Panc1 (cell line): Measurements from ENCODE around the gene NDUFA12. TPM values are rescaled to one million over a fixed set of nuclear protein-coding genes. Genes with fewer than 3 reads are reported as not detected.

Source experiments
- ATAC-seq: fragments of 200-7000 bp; cut with Tn5 transposase; 2 replicates; pipeline ENCODE4 v1.9.1; 2020; ENCODE audit warnings: mild to moderate bottlenecking, moderate library complexity
- BruUV-seq: library from RNA; stranded (reverse); fragments of 400-500 nt; replicated peaks from 2 replicates; lab custom pipeline; 2021; lab: Mats Ljungman, UMichigan
- CTCF ChIA-PET: fragments of 300-600 bp; sonication (Branson Sonifier 250); formaldehyde crosslinking; loops from one replicate; lab custom pipeline; 2022; ENCODE audit warnings: antibody characterized with exemption; lab: Charles Lee
- POLR2A ChIA-PET: fragments of 300-600 bp; sonication (Branson Sonifier 250); formaldehyde crosslinking; loops from one replicate; lab custom pipeline; 2022; ENCODE audit warnings: antibody characterized with exemption; lab: Charles Lee
- DNase-seq: peaks from one replicate; pipeline ENCODE4 v3.0.0-alpha.2; 2010; ENCODE audit warnings: low read depth, low spot score
- H3K27ac ChIP-seq: 2 replicates; pipeline ENCODE4 v1.5.1; 2011; ENCODE audit warnings: mild to moderate bottlenecking, low read length, inconsistent platforms
- H3K27me3 ChIP-seq: fragments of 200-500 bp; sonication (Bioruptor generic); 2 replicates; pipeline ENCODE4 v1.6.0; 2014; ENCODE audit warnings: low read length, inconsistent platforms; ENCODE audit not compliant: control insufficient read depth, insufficient read depth
- H3K36me3 ChIP-seq: fragments of 200-500 bp; sonication (Bioruptor generic); 2 replicates; pipeline ENCODE4 v1.5.1; 2014; ENCODE audit warnings: inconsistent platforms, mild to moderate bottlenecking, low read length, moderate library complexity; ENCODE audit not compliant: control insufficient read depth, insufficient read depth
- H3K4me1 ChIP-seq: 2 replicates; pipeline ENCODE4 v1.5.1; 2011; ENCODE audit warnings: inconsistent platforms, mild to moderate bottlenecking, low read length, moderate library complexity; ENCODE audit not compliant: control insufficient read depth, insufficient read depth
- H3K4me3 ChIP-seq, 2 experiments: 2 replicates each; pipeline ENCODE4 v1.5.1; 2011 to 2012; ENCODE audit warnings: low read depth in 2 of 2, low read length in 2 of 2, mild to moderate bottlenecking in 2 of 2, inconsistent platforms in 1 of 2, moderate library complexity in 1 of 2
- H3K9me3 ChIP-seq: fragments of 200-500 bp; sonication (Bioruptor generic); 2 replicates; pipeline ENCODE4 v1.5.1; 2014; ENCODE audit warnings: low read depth, mild to moderate bottlenecking, inconsistent platforms, low read length, moderate library complexity; ENCODE audit not compliant: control insufficient read depth, insufficient read depth
- POLR2AphosphoS5 ChIP-seq: IDR thresholded peaks from 2 replicates; pipeline ENCODE4 v1.6.1; 2012; ENCODE audit warnings: mild to moderate bottlenecking, low read depth, low read length, moderate library complexity
- SIN3A ChIP-seq: IDR thresholded peaks from 2 replicates; pipeline ENCODE4 v1.6.1; 2012; ENCODE audit warnings: low read depth, mild to moderate bottlenecking, low read length, moderate library complexity, borderline replicate concordance; ENCODE audit not compliant: insufficient read depth
- TCF7L2 ChIP-seq: IDR thresholded peaks from 2 replicates; pipeline ENCODE4 v1.6.1; 2011; ENCODE audit warnings: mild to moderate bottlenecking, low read depth, low read length, inconsistent platforms
- in situ Hi-C: cut with HindIII; loops from 2 replicates; pipeline ENCODE4 v1.10.0; 2016; ENCODE audit warnings: low sequenced_read_pairs, low pct_unique_long_range_greater_than_20kb
- intact Hi-C: fragments of 100-400 bp; cut with micrococcal nuclease; formaldehyde crosslinking; loops from one replicate; pipeline ENCODE4 v1.10.0; 2022; ENCODE audit not compliant: unreplicated experiment
- total RNA-seq: library from RNA; stranded (reverse); gene quantifications from one replicate; pipeline ENCODE4 v1.2.1, GENCODE V29; 2021; ENCODE audit not compliant: unreplicated experiment
- TF ChIP-seq, protein P1 (sequence below), 2 experiments: IDR thresholded peaks; 2 replicates each; pipeline ENCODE4 v1.6.1; 2011 to 2012; ENCODE audit warnings: low read depth in 2 of 2, control low read depth in 1 of 2, low read length in 1 of 2, mild to moderate bottlenecking in 1 of 2, moderate library complexity in 1 of 2; ENCODE audit not compliant: insufficient read depth in 1 of 2
- TF ChIP-seq, protein P2 (sequence below): fragments of 450-650 bp; IDR thresholded peaks from 2 replicates; pipeline ENCODE4 v1.5.1; 2017; ENCODE audit warnings: mild to moderate bottlenecking

NDUFA12 gene
- total RNA-seq, 1 experiment from 2014 or later = 108 TPM

DNA sequence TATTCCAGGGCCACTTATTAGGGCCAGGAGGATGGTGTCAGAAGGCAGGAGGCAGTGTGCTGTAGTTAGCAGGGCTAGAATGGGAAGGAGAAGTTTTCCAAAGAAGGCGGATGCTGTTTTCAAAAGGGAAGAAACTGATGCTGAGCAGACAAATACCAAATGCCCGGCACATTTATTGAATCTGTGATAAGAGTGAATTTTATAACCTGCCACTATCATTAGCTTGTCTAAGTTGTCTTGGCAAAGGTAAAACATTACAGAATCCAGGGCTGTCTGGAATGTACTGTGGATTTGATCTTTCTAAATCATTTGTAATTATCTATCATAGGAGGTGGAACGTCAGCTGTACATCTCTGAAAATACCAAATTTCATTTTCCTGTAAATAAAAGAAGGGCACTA lies 40.8 kb downstream of the NDUFA12 start:
- POLR2A ChIA-PET = interaction anchor here (0.6 kb wide), 1 partner anchor 170 kb away, joined by 4 read pairs; no protein-coding TSS in a partner anchor
- ATAC-seq = no peak

DNA sequence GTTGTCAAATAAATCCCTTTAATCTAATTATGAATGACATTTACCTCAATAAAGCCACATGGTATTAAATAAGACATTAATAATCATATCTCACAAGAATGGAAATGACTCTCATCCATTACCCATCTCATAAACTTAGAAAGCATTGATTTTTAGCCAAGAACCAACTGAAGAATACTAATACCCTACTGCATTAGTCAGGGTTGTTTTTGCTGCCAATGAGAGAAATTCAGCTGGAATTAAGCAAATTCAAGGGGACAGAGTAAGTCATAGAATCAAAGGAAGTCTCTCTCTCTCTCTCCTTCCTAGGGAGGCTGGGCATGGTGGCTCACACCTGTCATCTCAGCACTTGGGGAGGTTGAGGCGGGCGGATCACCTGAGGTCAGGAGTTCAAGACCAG lies 41.6 kb downstream of the NDUFA12 start:
- no peaks in the 10 kb centered on the region for H3K9me3 ChIP-seq
- H3K36me3 ChIP-seq = no peaks in the 10 kb centered on the region
- ChIA-PET POLR2A (no interaction called here), CTCF (no interaction called here)
- in situ Hi-C loops = no loop called here
- H3K4me3 ChIP-seq = no peak overlapping the region
- no peaks in the 10 kb centered on the region for H3K27me3 ChIP-seq
- ATAC-seq (no peak), DNase-seq (no peak)
- H3K27ac ChIP-seq = no peak overlapping the region
- TF ChIP-seq SIN3A = no peak
- no peak for TF ChIP-seq POLR2AphosphoS5
- TF ChIP-seq, protein P1, sequence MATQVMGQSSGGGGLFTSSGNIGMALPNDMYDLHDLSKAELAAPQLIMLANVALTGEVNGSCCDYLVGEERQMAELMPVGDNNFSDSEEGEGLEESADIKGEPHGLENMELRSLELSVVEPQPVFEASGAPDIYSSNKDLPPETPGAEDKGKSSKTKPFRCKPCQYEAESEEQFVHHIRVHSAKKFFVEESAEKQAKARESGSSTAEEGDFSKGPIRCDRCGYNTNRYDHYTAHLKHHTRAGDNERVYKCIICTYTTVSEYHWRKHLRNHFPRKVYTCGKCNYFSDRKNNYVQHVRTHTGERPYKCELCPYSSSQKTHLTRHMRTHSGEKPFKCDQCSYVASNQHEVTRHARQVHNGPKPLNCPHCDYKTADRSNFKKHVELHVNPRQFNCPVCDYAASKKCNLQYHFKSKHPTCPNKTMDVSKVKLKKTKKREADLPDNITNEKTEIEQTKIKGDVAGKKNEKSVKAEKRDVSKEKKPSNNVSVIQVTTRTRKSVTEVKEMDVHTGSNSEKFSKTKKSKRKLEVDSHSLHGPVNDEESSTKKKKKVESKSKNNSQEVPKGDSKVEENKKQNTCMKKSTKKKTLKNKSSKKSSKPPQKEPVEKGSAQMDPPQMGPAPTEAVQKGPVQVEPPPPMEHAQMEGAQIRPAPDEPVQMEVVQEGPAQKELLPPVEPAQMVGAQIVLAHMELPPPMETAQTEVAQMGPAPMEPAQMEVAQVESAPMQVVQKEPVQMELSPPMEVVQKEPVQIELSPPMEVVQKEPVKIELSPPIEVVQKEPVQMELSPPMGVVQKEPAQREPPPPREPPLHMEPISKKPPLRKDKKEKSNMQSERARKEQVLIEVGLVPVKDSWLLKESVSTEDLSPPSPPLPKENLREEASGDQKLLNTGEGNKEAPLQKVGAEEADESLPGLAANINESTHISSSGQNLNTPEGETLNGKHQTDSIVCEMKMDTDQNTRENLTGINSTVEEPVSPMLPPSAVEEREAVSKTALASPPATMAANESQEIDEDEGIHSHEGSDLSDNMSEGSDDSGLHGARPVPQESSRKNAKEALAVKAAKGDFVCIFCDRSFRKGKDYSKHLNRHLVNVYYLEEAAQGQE (IDR thresholded peaks at IDR 0.05; ENCODE audit: insufficient read depth in 1 of 2, low read depth in 2 of 2, low read length in 1 of 2) = no peak
- no peak for TF ChIP-seq TCF7L2
- TF ChIP-seq, protein P2, sequence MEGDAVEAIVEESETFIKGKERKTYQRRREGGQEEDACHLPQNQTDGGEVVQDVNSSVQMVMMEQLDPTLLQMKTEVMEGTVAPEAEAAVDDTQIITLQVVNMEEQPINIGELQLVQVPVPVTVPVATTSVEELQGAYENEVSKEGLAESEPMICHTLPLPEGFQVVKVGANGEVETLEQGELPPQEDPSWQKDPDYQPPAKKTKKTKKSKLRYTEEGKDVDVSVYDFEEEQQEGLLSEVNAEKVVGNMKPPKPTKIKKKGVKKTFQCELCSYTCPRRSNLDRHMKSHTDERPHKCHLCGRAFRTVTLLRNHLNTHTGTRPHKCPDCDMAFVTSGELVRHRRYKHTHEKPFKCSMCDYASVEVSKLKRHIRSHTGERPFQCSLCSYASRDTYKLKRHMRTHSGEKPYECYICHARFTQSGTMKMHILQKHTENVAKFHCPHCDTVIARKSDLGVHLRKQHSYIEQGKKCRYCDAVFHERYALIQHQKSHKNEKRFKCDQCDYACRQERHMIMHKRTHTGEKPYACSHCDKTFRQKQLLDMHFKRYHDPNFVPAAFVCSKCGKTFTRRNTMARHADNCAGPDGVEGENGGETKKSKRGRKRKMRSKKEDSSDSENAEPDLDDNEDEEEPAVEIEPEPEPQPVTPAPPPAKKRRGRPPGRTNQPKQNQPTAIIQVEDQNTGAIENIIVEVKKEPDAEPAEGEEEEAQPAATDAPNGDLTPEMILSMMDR = no peak
- intact Hi-C loops = no loop called here
- no TSS peak for BruUV-seq
- H3K4me1 ChIP-seq = no peaks in the 10 kb centered on the region

More for the DNA sequence above, 40.8 kb downstream of the NDUFA12 start:
- Histone ChIP-seq H3K27ac (no peak overlapping the region), H3K4me1 (no peaks in the 10 kb centered on the region), H3K27me3 (no peaks in the 10 kb centered on the region), H3K9me3 (no peaks in the 10 kb centered on the region), H3K4me3 (no peak overlapping the region), H3K36me3 (no peaks in the 10 kb centered on the region)
- BruUV-seq = no TSS peak
- no peak for DNase-seq
- in situ Hi-C loops = no loop called here
- TF ChIP-seq SIN3A (no peak), POLR2AphosphoS5 (no peak), TCF7L2 (no peak)
- TF ChIP-seq, protein P1 (IDR thresholded peaks at IDR 0.05; ENCODE audit: insufficient read depth in 1 of 2, low read depth in 2 of 2, low read length in 1 of 2) = no peak
- TF ChIP-seq, protein P2 = no peak
- intact Hi-C loops = no loop called here
- CTCF ChIA-PET = no interaction called here
